Hepatocyte (in vitro differentiated cells): ENCODE measurements around the gene IL17B.

ENCODE experiments used
- CTCF ChIP-seq: fragments of 200-600 bp; sonication (generic); IDR thresholded peaks from 2 replicates; pipeline ENCODE4 v1.5.1; 2016; ENCODE audit warnings: antibody characterized with exemption, mild to moderate bottlenecking; ENCODE audit not compliant: poor library complexity
- EZH2 ChIP-seq: fragments of 200-600 bp; sonication (generic); IDR thresholded peaks from 2 replicates; pipeline ENCODE4 v1.6.1; 2016; ENCODE audit warnings: antibody characterized with exemption, mild to moderate bottlenecking, borderline replicate concordance

GRCh38 chr5:149362541-149362940 lies 16.6 kb downstream of the IL17B start:
- TF ChIP-seq CTCF (no peak), EZH2 (no peak)
